CD4-positive, alpha-beta T cell treated with Interleukin-17A for 4 hours (primary cell): ENCODE measurements around the gene RFX1.

Experiments
- DNase-seq: peaks from one replicate; pipeline ENCODE4 v3.0.0-alpha.2; 2020; ENCODE audit warnings: mixed read lengths

Gene RFX1

GRCh38 chr19:13960863-13961784 is 45.0 kb downstream of the RFX1 start:
- no peak for DNase-seq

DNA sequence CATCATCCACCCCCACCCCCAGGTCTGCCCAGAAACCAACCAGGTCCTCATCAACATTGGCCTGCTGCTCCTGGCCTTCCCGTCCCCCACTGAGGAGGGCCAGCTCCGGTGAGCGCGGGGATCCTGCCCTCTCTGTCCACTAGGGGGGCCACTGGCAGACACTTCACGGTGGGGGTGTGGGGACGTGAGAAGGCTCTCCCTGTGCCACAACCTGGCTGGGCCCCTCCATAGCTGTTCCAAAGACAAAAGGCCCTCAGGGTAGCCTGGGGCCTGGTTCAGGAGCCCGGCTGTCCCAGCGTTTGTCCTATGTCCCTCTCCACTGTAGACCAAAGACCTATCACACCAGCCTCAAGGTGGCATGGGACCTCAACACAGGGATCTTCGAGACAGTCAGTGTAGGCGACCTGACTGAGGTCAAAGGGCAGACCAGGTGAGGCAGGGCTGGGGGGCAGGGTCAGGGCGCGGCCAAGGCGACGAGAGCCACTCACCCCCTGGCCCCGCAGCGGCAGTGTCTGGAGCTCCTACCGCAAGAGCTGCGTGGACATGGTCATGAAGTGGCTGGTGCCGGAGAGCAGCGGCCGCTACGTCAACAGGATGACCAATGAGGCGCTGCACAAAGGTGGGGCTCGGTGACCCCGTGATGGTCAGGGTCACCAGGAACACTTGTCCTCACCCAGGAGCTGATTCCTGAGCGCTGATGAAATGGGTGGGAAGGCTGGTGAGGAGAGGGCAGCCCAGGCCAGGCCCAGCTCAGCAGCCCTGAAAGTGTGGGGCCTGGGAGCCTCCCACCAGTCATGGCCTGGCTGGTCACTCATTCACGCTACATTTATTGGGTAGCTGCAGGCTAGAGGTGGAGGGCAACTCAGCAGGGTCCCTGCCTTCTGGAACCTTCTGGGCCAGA is 45.9 kb downstream of the RFX1 start:
- peak; percentile 59 for DNase-seq

DNA sequence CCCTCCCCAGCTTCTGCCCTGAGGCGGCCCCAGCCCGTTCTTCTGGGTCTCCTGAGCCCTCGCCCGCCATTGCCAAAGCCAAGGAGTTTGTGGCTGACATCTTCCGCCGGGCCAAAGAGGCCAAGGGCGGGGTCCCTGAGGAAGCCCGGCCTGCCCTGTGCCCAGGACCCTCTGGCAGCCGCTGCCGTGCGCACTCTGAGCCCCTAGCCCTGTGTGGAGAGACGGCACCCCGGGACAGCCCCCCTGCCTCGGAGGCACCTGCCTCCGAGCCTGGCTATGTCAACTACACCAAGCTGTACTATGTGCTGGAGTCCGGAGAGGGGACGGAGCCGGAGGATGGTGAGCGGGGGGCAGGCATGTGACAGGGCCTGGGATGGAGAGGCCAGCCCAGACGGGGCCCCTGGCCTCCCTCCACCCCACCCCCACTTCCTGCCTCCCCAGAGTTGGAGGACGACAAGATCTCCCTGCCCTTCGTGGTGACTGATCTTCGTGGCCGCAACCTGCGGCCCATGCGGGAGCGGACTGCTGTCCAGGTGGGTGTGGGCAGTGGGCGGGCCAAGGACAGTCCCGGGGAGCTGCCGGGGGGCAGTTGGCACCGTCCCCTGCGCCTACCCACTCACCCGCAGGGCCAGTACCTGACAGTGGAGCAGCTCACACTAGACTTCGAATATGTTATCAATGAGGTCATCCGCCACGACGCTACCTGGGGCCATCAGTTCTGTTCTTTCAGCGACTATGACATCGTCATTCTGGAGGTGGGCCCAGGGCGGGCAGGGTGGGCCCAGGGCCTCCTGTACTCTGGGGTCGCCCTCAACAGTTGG is 46.8 kb downstream of the RFX1 start:
- no peak for DNase-seq

GRCh38 chr19:13958043-13958442 is 48.1 kb downstream of the RFX1 start:
- DNase-seq: no peak

DNA sequence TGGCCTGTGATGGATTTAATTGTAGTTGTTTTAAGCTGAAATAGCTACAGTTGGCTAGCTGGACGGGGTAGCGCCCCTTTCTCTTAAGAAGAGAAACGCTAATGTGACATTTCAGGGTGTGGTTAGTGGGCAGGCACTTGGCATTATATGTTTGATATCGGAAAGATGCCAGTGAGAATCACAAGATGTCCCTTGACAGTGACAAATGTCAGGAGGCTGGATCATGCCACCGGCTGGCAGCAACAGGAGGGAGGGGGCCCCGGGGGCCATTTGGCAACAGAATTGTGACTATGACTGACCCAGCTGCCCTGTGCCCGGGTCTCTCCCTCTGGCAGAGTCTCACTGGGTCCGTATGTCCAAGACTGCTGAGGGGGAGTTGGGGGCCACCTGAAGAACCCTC is 49.1 kb downstream of the RFX1 start:
- DNase-seq: no peak

- DNase-seq: no peak
These were observed 49.8 kb downstream of the RFX1 start for GRCh38 chr19:13956365-13956744.

DNA sequence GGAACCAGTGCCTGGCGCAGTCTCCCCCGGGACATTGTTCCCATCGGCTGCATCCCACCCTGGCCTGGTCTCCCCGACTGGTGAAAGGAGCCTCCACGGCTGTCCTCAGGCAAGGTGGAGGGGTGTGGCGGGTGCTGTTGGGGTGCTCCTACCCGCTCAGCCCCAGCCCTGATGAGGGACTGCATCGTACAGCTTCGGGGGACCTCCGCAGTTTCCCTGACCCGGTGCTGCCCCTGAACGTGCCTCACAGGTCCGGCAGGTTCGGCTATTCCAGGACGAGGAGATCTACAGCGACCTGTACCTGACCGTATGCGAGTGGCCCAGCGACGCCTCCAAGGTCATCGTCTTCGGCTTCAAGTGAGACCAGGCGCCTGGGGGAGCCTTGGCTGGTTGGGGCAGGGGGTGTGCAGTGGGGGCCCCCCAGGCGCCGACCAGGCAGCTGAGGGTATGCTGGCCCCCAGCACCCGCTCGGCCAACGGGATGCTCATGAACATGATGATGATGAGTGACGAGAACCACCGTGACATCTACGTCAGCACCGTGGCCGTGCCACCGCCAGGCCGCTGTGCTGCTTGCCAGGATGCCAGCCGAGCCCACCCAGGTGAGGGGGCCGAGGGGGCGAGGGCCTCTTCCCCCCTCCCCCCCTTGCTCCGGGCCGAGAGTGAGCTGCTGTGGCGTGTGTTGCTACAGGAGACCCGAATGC is 50.3 kb downstream of the RFX1 start:
- no peak for DNase-seq

DNA sequence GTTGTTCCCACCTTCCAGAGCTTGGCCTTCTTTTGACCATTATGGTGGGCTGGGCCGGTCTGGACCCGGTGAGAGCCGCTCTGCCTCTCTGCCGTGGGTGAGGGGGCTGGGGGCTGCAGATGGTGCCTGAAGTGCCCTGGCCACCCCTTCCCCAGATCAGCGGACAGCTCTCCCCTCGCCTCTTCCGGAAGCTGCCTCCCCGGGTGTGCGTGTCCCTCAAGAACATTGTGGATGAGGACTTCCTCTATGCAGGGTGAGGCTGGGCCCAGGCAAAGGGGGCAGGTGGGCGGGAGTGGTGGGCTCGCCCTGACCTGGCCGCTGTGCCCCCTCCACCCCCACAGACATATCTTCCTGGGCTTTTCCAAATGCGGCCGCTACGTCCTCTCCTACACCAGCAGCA is 51.9 kb downstream of the RFX1 start:
- DNase-seq: no peak

DNA sequence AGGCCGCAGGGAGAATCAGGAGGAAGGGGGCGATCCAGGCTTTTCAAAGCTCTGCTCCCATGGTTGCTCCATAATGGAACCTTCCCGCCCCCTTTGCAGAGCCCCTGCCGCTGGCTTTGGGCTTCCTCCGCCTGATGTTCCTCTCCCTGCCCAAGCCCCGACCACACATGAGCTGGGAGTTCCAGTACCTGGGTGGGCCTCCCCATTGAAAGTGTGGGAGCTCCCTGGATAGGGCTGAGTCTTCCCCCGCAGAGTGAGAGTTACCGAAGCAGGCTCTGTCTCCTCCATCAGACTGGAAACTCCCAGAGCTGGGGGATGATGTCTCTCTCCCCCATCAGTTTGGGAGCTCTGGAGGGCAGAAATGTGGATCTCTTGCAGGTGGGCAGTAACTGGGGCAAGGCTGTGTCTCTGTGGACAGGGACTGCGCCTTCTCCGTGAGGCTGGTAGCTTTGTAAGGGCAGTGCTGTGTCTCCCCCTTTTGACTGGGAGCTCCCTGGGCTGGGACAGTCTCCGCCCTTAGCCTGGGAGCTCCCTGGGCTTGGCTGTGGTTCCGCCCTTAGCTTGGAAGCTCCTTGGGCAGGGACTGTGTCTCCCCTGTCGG is 53.1 kb downstream of the RFX1 start:
- no peak for DNase-seq

- DNase-seq: peak; percentile 98
These were observed 53.8 kb downstream of the RFX1 start, which contains the start of gene DCAF15 for GRCh38 chr19:13952154-13952930. Gene DCAF15, plus strand, starts transcription at chr19:13952509. Its CDS starts 4 bp downstream, at chr19:13952513.

DNA sequence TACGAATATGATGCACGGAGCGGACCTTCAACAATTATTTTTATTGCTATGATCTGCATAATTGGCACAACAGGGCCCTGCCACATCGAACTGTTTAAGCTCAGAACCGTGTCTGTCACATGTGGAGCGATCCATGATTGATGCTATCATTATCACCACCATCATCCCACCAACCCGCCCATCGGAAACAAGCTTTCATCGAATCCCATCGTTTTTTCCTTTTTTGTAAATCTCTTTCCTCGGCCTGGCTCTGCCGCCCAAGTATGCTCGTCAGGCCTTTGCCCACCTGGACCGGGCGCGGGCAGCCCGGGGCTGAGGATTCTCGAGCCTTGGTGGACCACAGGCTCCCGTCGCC is 54.3 kb downstream of the RFX1 start:
- DNase-seq: no peak

- DNase-seq: no peak
These were observed 55.1 kb downstream of the RFX1 start for GRCh38 chr19:13951043-13951442.

GRCh38 chr19:13946414-13946813 is 59.7 kb downstream of the RFX1 start:
- no peak for DNase-seq

DNA sequence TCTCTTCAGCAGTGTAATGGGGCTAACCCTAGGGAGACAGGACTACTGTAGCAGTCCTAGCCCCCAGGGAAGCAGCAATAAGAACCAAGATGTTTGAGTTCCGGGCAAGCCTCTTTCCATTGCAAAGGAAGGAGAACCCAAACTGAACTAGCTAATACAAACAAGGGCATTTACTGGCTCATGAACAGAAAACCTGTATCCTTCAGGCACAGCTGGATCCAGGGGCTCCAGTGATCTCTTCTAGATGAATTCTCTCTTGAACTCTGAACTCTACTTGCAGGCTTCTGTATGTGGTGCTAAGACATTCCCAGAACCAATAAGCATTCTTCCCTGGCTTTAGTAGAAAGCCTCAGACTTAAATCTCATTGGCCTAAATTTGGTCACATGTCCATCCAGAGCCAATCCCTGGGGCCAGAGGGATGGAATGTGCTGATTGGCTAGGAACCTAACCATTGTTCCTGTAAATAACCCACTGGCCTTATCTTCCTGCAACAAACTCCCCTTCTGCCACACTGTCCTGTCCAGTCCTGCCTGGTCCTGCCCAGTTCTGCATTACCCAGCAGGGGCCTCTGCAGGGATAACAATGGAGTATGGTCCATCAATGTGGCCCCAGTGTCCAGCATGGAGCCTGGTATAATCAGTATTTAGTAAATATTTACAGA is 64.0 kb downstream of the RFX1 start:
- no peak for DNase-seq

- DNase-seq: no peak
These were observed 67.6 kb downstream of the RFX1 start, which contains the start of gene PODNL1 for GRCh38 chr19:13938301-13939064. Gene PODNL1, minus strand, starts transcription at chr19:13938417. Its CDS starts 236 bp downstream, at chr19:13938181.

- no peak for DNase-seq
These were observed 68.4 kb downstream of the RFX1 start for GRCh38 chr19:13937479-13938300.

- no peak for DNase-seq
These were observed 70.2 kb downstream of the RFX1 start for GRCh38 chr19:13935765-13936510.

DNA sequence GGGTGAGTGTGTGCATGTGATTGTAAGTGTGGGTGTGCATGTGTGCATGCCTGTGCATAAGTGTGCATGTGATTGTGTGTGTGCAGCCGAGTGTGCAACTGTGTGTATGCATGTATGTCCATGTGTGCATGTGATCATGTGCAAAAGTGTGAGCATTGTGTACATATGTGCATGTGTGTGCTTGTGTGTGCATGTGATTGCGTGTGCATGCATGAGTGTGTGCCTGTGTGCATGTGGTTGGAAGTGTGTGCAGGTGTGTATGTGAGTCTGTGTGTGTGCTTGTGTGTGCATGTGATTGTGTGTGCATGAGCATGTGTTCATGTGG is 71.4 kb downstream of the RFX1 start:
- no peak for DNase-seq
